HS-5 (cell line): ENCODE measurements around the gene PISD.

Experiments
- DNase-seq: peaks from one replicate; pipeline ENCODE4 v3.0.0-alpha.2; 2012; ENCODE audit warnings: low read depth

PISD gene

GRCh38 chr22:31572939-31573338, 89.1 kb downstream of the PISD start:
- no peak for DNase-seq

- no peak for DNase-seq
Observed at GRCh38 chr22:31569126-31569525, 92.9 kb downstream of the PISD start.
